Natural killer cell (primary cell): ENCODE data around the gene RPP25L. TPM values are rescaled to one million over a fixed set of nuclear protein-coding genes. Genes with fewer than 3 reads are reported as not detected.

Experiments
- ATAC-seq, 3 donors: fragments of 150-1000 bp in 2 of 3; fragments of 200-7000 bp in 1 of 3; cut with Tn5 transposase; 1 replicate in 1 of 3; 2 replicates in 2 of 3; pipeline ENCODE4 v1.10.0; 2021; ENCODE audit warnings: mild to moderate bottlenecking in 2 of 3, moderate library complexity in 2 of 3
- DNase-seq, 2 donors: peaks; one replicate each; pipeline versions ENCODE4 v3.0.0 to v3.0.0-alpha.2; 2013 to 2021; ENCODE audit warnings: mixed read lengths in 1 of 2
- H3K27ac ChIP-seq: one replicate; pipeline ENCODE4 v1.5.1; 2013; ENCODE audit warnings: mild to moderate bottlenecking, low read length
- H3K27me3 ChIP-seq: one replicate; pipeline ENCODE4 v1.6.1; 2013; ENCODE audit warnings: low read length; ENCODE audit not compliant: control insufficient read depth, insufficient read depth
- H3K36me3 ChIP-seq: one replicate; pipeline ENCODE4 v1.6.1; 2013; ENCODE audit warnings: low read length; ENCODE audit not compliant: control insufficient read depth, insufficient read depth
- H3K4me1 ChIP-seq: one replicate; pipeline ENCODE4 v1.6.1; 2013; ENCODE audit warnings: low read length; ENCODE audit not compliant: control insufficient read depth, insufficient read depth
- H3K4me3 ChIP-seq: one replicate; pipeline ENCODE4 v1.5.1; 2013; ENCODE audit warnings: low read length
- H3K9me3 ChIP-seq: one replicate; pipeline ENCODE4 v1.6.1; 2013; ENCODE audit warnings: low read length; ENCODE audit not compliant: control insufficient read depth, insufficient read depth
- H3K27ac Mint-ChIP-seq, 2 donors: one replicate each; pipeline ENCODE4 v1.8.0; 2022; ENCODE audit warnings: mild to moderate bottlenecking in 2 of 2, mixed read lengths in 2 of 2, moderate library complexity in 1 of 2
- H3K27me3 Mint-ChIP-seq, 2 donors: one replicate each; pipeline ENCODE4 v1.8.0; 2022; ENCODE audit warnings: low read depth in 2 of 2, mixed read lengths in 2 of 2
- H3K36me3 Mint-ChIP-seq: one replicate; pipeline ENCODE4 v1.8.0; 2022; ENCODE audit warnings: mixed read lengths
- H3K4me1 Mint-ChIP-seq, 2 donors: one replicate each; pipeline ENCODE4 v1.8.0; 2022; ENCODE audit warnings: mixed read lengths in 2 of 2
- H3K4me3 Mint-ChIP-seq: one replicate; pipeline ENCODE4 v1.8.0; 2022; ENCODE audit warnings: mild to moderate bottlenecking, moderate library complexity, mixed read lengths
- H3K9me3 Mint-ChIP-seq, 2 donors: one replicate each; pipeline ENCODE4 v1.8.0; 2022; ENCODE audit warnings: mixed read lengths in 2 of 2
- CTCF ChIP-seq: fragments of 200-600 bp; IDR thresholded peaks from one replicate; pipeline ENCODE4 v1.8.0; 2022; ENCODE audit warnings: antibody characterized with exemption
- WGBS: methylation state at CpG from one replicate; pipeline ENCODE4 v1.1.7; 2013; ENCODE audit warnings: missing lambda C conversion rate; ENCODE audit not compliant: insufficient coverage; 5-methylcytosine and 5-hydroxymethylcytosine counted together
- intact Hi-C: fragments of 100-400 bp; cut with micrococcal nuclease; formaldehyde crosslinking; loops from one replicate; pipeline ENCODE4 v1.14.2; 2022
- total RNA-seq, 4 donors: library from RNA; stranded (reverse); fragments of 120-200 nt in 1 of 4; gene quantifications; one replicate each; pipeline versions ENCODE4 v1.2.3 to v1.2.4, GENCODE V29; 2013 to 2022

The RPP25L gene
- total RNA-seq, 3 donors from 2014 or later (not counting 1 experiment from before 2014, with no cell fraction given), result 9.3 to 15.0 (median 9.8) TPM

DNA sequence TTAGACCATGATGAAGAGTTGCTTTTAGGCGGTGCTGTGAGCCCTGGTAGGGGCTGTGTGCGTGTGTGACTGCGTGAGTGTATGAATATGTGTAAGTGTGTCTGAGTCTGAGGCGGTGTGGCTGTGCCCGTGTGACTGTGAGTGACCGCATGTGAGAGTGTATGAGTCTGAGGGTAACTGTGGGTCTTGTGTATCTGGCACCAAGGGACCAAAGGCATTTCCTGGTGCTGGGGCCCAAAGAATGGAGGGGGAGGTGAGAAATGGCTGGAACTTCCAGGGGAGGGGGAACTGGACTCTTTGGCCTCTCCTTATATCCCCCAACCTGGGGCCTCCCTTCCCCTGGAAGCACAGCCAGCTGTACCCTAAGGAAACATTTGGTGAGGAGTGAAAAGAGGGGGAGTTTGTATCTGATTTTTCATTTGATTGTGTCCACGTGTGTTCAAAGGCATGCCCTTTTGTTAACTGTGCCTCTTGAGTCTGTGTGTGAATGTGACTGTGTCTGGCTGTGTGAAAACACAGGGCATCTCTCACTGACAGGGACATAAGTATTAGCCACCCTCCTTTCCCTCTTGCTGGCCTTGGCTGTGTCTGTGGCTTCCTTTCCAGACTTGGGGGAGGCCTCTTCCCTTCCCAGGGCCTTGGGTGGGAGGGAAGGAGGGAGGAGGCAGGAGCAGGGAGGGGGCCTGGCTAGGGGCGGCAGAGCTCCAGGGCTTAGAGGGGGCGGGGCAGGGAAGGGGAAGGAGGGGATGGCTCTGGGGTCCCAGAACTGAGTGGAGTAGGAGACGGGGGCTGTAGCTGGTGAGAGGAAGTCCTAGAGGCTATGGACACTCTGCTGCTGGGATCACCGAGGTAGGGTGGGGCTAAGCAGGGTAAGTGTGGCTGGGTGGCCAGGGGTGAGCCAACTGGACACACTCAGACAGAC, 41.5 kb upstream of the RPP25L start:
- Histone ChIP-seq H3K4me1 (peaks cover 16% of the 10 kb centered on the region), H3K27ac (no peak overlapping the region), H3K36me3 (peaks cover 21% of the 10 kb centered on the region), H3K9me3 (no peaks in the 10 kb centered on the region), H3K27me3 (no peaks in the 10 kb centered on the region), H3K4me3 (no peak overlapping the region)
- WGBS, result 68% methylated on average over 11 of the region's 11 CpGs
- Mint-ChIP-seq H3K4me1 (peaks cover 23 to 25% of the 10 kb centered on the region in 2 donors), H3K4me3 (no peak overlapping the region), H3K9me3 (no peaks in the 10 kb centered on the region), H3K36me3 (no peaks in the 10 kb centered on the region), H3K27me3 (no peaks in the 10 kb centered on the region), H3K27ac (peak overlapping the region in 1 of 2 donors; percentile 83)
- no peak for TF ChIP-seq CTCF
- intact Hi-C loops, result no loop called here
- no peak for DNase-seq
- peak in 1 of 3 donors; percentile 33 for ATAC-seq

DNA sequence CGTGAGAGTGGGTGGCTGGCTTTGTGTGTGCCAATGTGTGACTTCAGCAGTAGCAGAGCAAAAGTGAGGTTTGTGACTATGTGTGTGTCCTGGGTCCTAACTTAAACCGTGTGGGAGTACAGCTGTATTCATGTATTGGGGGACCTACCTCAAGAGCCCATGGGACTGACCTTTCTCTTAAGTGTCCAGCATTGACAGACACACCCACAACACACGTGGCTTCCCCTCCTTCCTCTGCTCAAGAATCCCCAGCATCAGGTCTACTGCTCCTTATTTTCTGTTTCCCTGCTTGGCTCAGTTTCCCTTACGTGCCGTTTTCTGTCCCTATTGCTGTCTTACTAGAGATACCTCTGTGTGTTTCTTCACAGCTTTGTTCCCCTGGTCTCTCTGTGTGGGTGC, 40.7 kb upstream of the RPP25L start:
- intact Hi-C loops, result no loop called here
- peaks cover 31 to 33% of the 10 kb centered on the region in 2 donors for H3K4me1 Mint-ChIP-seq
- no peaks in the 10 kb centered on the region for H3K27me3 Mint-ChIP-seq
- no peaks in the 10 kb centered on the region for H3K9me3 ChIP-seq
- no peaks in the 10 kb centered on the region for H3K27me3 ChIP-seq
- no peak overlapping the region for H3K4me3 ChIP-seq
- no peak overlapping the region for H3K4me3 Mint-ChIP-seq
- no peak for ATAC-seq
- peaks cover 25% of the 10 kb centered on the region for H3K36me3 ChIP-seq
- peak overlapping the region in 1 of 2 donors; percentile 83 for H3K27ac Mint-ChIP-seq
- no peaks in the 10 kb centered on the region for H3K36me3 Mint-ChIP-seq
- no peak for DNase-seq
- no peak overlapping the region for H3K27ac ChIP-seq
- 64% methylated on average over 5 of the region's 5 CpGs for WGBS
- TF ChIP-seq CTCF, result no peak
- H3K9me3 Mint-ChIP-seq, result no peaks in the 10 kb centered on the region
- H3K4me1 ChIP-seq, result peaks cover 24% of the 10 kb centered on the region

- Histone ChIP-seq H3K4me1 (peaks cover 30% of the 10 kb centered on the region), H3K27ac (no peak within 1 kb of the TSS), H3K36me3 (peaks cover 25% of the 10 kb centered on the region), H3K9me3 (no peaks in the 10 kb centered on the region), H3K4me3 (no peak within 1 kb of the TSS), H3K27me3 (no peaks in the 10 kb centered on the region)
- no peaks in the 10 kb centered on the region for H3K36me3 Mint-ChIP-seq
- H3K4me1 Mint-ChIP-seq, result peaks cover 37 to 39% of the 10 kb centered on the region in 2 donors
- intact Hi-C loops, result no loop called here
- H3K27ac Mint-ChIP-seq, result peak within 1 kb of the TSS in 1 of 2 donors; percentile 83
- TF ChIP-seq CTCF, result no peak
- peak; percentile 35 to 76 (median 61) for ATAC-seq
- peak in 1 of 2 donors; percentile 50 for DNase-seq
- H3K27me3 Mint-ChIP-seq, result no peaks in the 10 kb centered on the region
- H3K4me3 Mint-ChIP-seq, result no peak within 1 kb of the TSS
- no peaks in the 10 kb centered on the region for H3K9me3 Mint-ChIP-seq
- 53% methylated on average over 21 of the region's 24 CpGs for WGBS
Measured at GRCh38 chr9:34651876-34652601, 40.1 kb upstream of the RPP25L start, which contains the start of gene IL11RA. Gene IL11RA (plus strand): TSS chr9:34652185. CDS start chr9:34655218, 3,033 bp downstream.
